ENCODE results near the gene TTC7B. TPM values are rescaled to one million over a fixed set of nuclear protein-coding genes. Genes with fewer than 3 reads are reported as not detected.

Gene TTC7B
- total RNA-seq, 1 donor from 2014 or later, result 32.4 TPM

GRCh38 chr14:90554341-90554740 lies 261.9 kb downstream of the TTC7B start:
- DNase-seq (ENCODE audit: low spot score) (no peak), ATAC-seq (no peak)

- DNase-seq (ENCODE audit: low spot score), result no peak
Observed at GRCh38 chr14:90553921-90554336, 262.3 kb downstream of the TTC7B start.

GRCh38 chr14:90553298-90553920 lies 262.8 kb downstream of the TTC7B start:
- ATAC-seq (no peak), DNase-seq (ENCODE audit: low spot score) (no peak)

More at GRCh38 chr14:90553921-90554336, 262.3 kb downstream of the TTC7B start:
- ATAC-seq, result no peak

- no peak for ATAC-seq
- DNase-seq (ENCODE audit: low spot score), result no peak
Observed at GRCh38 chr14:90552465-90553297, 263.5 kb downstream of the TTC7B start.

- DNase-seq (ENCODE audit: low spot score) (no peak), ATAC-seq (no peak)
Observed at GRCh38 chr14:90551733-90552464, 264.3 kb downstream of the TTC7B start.

GRCh38 chr14:90551070-90551704 lies 265.0 kb downstream of the TTC7B start:
- no peak for ATAC-seq
- no peak for DNase-seq (ENCODE audit: low spot score)

- no peak for ATAC-seq
Observed at GRCh38 chr14:90549794-90550641, 266.2 kb downstream of the TTC7B start.

GRCh38 chr14:90548455-90548854 lies 267.8 kb downstream of the TTC7B start:
- no peak for DNase-seq (ENCODE audit: low spot score)
- no peak for ATAC-seq

More at GRCh38 chr14:90549794-90550641, 266.2 kb downstream of the TTC7B start:
- DNase-seq (ENCODE audit: low spot score), result no peak

GRCh38 chr14:90547968-90548367 lies 268.3 kb downstream of the TTC7B start:
- no peak for ATAC-seq
- DNase-seq (ENCODE audit: low spot score), result no peak

GRCh38 chr14:90547250-90547649 lies 269.0 kb downstream of the TTC7B start:
- DNase-seq (ENCODE audit: low spot score), result no peak

GRCh38 chr14:90546767-90547166 lies 269.5 kb downstream of the TTC7B start:
- ATAC-seq, result no peak
- no peak for DNase-seq (ENCODE audit: low spot score)

More at GRCh38 chr14:90547250-90547649, 269.0 kb downstream of the TTC7B start:
- ATAC-seq, result no peak

- DNase-seq (ENCODE audit: low spot score) (no peak), ATAC-seq (no peak)
Observed at GRCh38 chr14:90545966-90546751, 270.1 kb downstream of the TTC7B start.

GRCh38 chr14:90545382-90545781 lies 270.8 kb downstream of the TTC7B start:
- no peak for ATAC-seq
- no peak for DNase-seq (ENCODE audit: low spot score)

GRCh38 chr14:90544971-90545370 lies 271.3 kb downstream of the TTC7B start:
- ATAC-seq (no peak), DNase-seq (ENCODE audit: low spot score) (no peak)

GRCh38 chr14:90544566-90544965 lies 271.7 kb downstream of the TTC7B start:
- DNase-seq (ENCODE audit: low spot score) (no peak), ATAC-seq (no peak)

- ATAC-seq (no peak), DNase-seq (ENCODE audit: low spot score) (no peak)
Observed at GRCh38 chr14:90543876-90544275, 272.4 kb downstream of the TTC7B start.

- ATAC-seq (no peak), DNase-seq (ENCODE audit: low spot score) (no peak)
Observed at GRCh38 chr14:90541076-90541634, 275.1 kb downstream of the TTC7B start.

- no peak for ATAC-seq
- no peak for DNase-seq (ENCODE audit: low spot score)
Observed at GRCh38 chr14:90540437-90540836, 275.8 kb downstream of the TTC7B start.

- DNase-seq (ENCODE audit: low spot score) (no peak), ATAC-seq (no peak)
Observed at GRCh38 chr14:90539996-90540395, 276.2 kb downstream of the TTC7B start.

Data from left lobe of liver (tissue), 2 donors.